ENCODE data around the gene RAD51B. TPM values are rescaled to one million over a fixed set of nuclear protein-coding genes. Genes with fewer than 3 reads are reported as not detected.
A peak's percentile ranks its signal among the peaks of the same experiment; 100 is the strongest.

Gene RAD51B
- total RNA-seq, 4 donors from 2014 or later: 6.2 to 39.9 (median 12.9) TPM

GRCh38 chr14:68157971-68158371 lies 338.4 kb downstream of the RAD51B start:
- 36 to 55% methylated on average over 1 of the region's 1 CpG for WGBS, 2 donors
- no peak overlapping the region for H3K4me3 ChIP-seq
- intact Hi-C loops (cut with DNase I): no loop called here

GRCh38 chr14:68158640-68159039 lies 339.1 kb downstream of the RAD51B start:
- H3K9me3 ChIP-seq: no peaks in the 10 kb centered on the region
- H3K4me3 ChIP-seq: no peak overlapping the region
- TF ChIP-seq CTCF (IDR thresholded peaks at IDR 0.05): peak in 1 of 6 experiments; percentile 14
- TF ChIP-seq POLR2A (IDR thresholded peaks at IDR 0.05): no peak
- H3K4me1 ChIP-seq: peaks cover 0 to 52% (median 16%) of the 10 kb centered on the region in 3 donors
- no peaks in the 10 kb centered on the region for H3K27me3 ChIP-seq
- peak overlapping the region in 3 of 4 donors; percentile 11 to 70 (median 66) for H3K27ac ChIP-seq
- 36 to 70% methylated on average over 4 of the region's 4 CpGs for WGBS, 2 donors
- DNase-seq: no peak
- intact Hi-C loops (cut with DNase I): no loop called here
- no peaks in the 10 kb centered on the region for H3K36me3 ChIP-seq

More at GRCh38 chr14:68157971-68158371, 338.4 kb downstream of the RAD51B start:
- peaks cover 0 to 52% (median 16%) of the 10 kb centered on the region in 3 donors for H3K4me1 ChIP-seq
- no peaks in the 10 kb centered on the region for H3K9me3 ChIP-seq
- no peaks in the 10 kb centered on the region for H3K36me3 ChIP-seq
- no peak for DNase-seq
- TF ChIP-seq POLR2A (IDR thresholded peaks at IDR 0.05): no peak
- TF ChIP-seq CTCF (IDR thresholded peaks at IDR 0.05): no peak
- H3K27me3 ChIP-seq: no peaks in the 10 kb centered on the region
- H3K27ac ChIP-seq: peak overlapping the region; percentile 11 to 70 (median 38)

- peak overlapping the region in 2 of 4 donors; percentile 51 to 71 for H3K27ac ChIP-seq
- 85 to 94% methylated on average over 5 of the region's 5 CpGs for WGBS, 2 donors
- intact Hi-C loops (cut with DNase I): no loop called here
Observed at GRCh38 chr14:68159701-68160633, 340.4 kb downstream of the RAD51B start.

GRCh38 chr14:68160779-68161546 lies 341.4 kb downstream of the RAD51B start:
- Histone ChIP-seq H3K9me3 (no peaks in the 10 kb centered on the region), H3K36me3 (no peaks in the 10 kb centered on the region), H3K4me3 (no peak overlapping the region), H3K27me3 (no peaks in the 10 kb centered on the region), H3K4me1 (peaks cover 0 to 72% (median 21%) of the 10 kb centered on the region in 3 donors), H3K27ac (peak overlapping the region in 3 of 4 donors; percentile 44 to 71 (median 51))
- DNase-seq: no peak
- TF ChIP-seq POLR2A (IDR thresholded peaks at IDR 0.05) (no peak), CTCF (IDR thresholded peaks at IDR 0.05) (no peak)
- intact Hi-C loops (cut with DNase I): no loop called here
- 38 to 40% methylated on average over 4 of the region's 4 CpGs for WGBS, 2 donors

More at GRCh38 chr14:68159701-68160633, 340.4 kb downstream of the RAD51B start:
- DNase-seq: no peak
- Histone ChIP-seq H3K9me3 (no peaks in the 10 kb centered on the region), H3K4me1 (peaks cover 0 to 62% (median 19%) of the 10 kb centered on the region in 3 donors), H3K27me3 (no peaks in the 10 kb centered on the region), H3K36me3 (no peaks in the 10 kb centered on the region), H3K4me3 (no peak overlapping the region)
- TF ChIP-seq POLR2A (IDR thresholded peaks at IDR 0.05) (no peak), CTCF (IDR thresholded peaks at IDR 0.05) (no peak)
